HepG2 (cell line): ENCODE data around the gene HCN4. TPM values are rescaled to one million over a fixed set of nuclear protein-coding genes. Genes with fewer than 3 reads are reported as not detected.

Source experiments
- BCLAF1 ChIP-seq: fragments of 450-650 bp; IDR thresholded peaks from 2 replicates; pipeline ENCODE4 v1.6.1; 2017; ENCODE audit warnings: mild to moderate bottlenecking
- E2F5 ChIP-seq: sonication (generic); formaldehyde crosslinking; conservative IDR thresholded peaks from 2 replicates; pipeline ENCODE4 v1.4.0; 2020; ENCODE audit warnings: missing genetic modification reagents
- HIVEP1 ChIP-seq: sonication (generic); formaldehyde crosslinking; IDR thresholded peaks from 2 replicates; pipeline ENCODE4 v1.4.0; 2020; ENCODE audit warnings: mild to moderate bottlenecking, missing genetic modification reagents
- HOXA9 ChIP-seq: sonication (generic); formaldehyde crosslinking; IDR thresholded peaks from 2 replicates; pipeline ENCODE4 v1.8.1; 2022; ENCODE audit warnings: missing genetic modification reagents, mild to moderate bottlenecking, moderate library complexity, borderline replicate concordance
- KLF13 ChIP-seq: sonication (generic); formaldehyde crosslinking; IDR thresholded peaks from 2 replicates; pipeline ENCODE4 v1.4.0; 2020; ENCODE audit warnings: mild to moderate bottlenecking, missing genetic modification reagents
- MAF1 ChIP-seq: sonication (generic); formaldehyde crosslinking; IDR thresholded peaks from 2 replicates; pipeline ENCODE4 v1.5.0; 2020; ENCODE audit warnings: missing genetic modification reagents, borderline replicate concordance
- RBAK ChIP-seq: sonication (generic); formaldehyde crosslinking; IDR thresholded peaks from 2 replicates; pipeline ENCODE4 v1.5.1; 2020; ENCODE audit warnings: mild to moderate bottlenecking, missing genetic modification reagents
- SNAPC2 ChIP-seq: sonication (generic); formaldehyde crosslinking; IDR thresholded peaks from 2 replicates; pipeline ENCODE4 v1.8.1; 2022; ENCODE audit warnings: mild to moderate bottlenecking, missing genetic modification reagents
- ZBTB7A ChIP-seq: sonication (generic); formaldehyde crosslinking; IDR thresholded peaks from 2 replicates; pipeline ENCODE4 v1.8.0; 2022; ENCODE audit warnings: mild to moderate bottlenecking, missing genetic modification reagents
- ZNF234 ChIP-seq: sonication (generic); formaldehyde crosslinking; conservative IDR thresholded peaks from 2 replicates; pipeline ENCODE4 v1.5.1; 2020; ENCODE audit warnings: mild to moderate bottlenecking, missing genetic modification reagents
- ZNF546 ChIP-seq: sonication (generic); formaldehyde crosslinking; conservative IDR thresholded peaks from 2 replicates; pipeline ENCODE4 v1.8.1; 2023; ENCODE audit warnings: mild to moderate bottlenecking, missing genetic modification reagents
- ZNF678 ChIP-seq: sonication (generic); formaldehyde crosslinking; IDR thresholded peaks from 2 replicates; pipeline ENCODE4 v1.4.0; 2020; ENCODE audit warnings: mild to moderate bottlenecking, missing genetic modification reagents
- ZXDC ChIP-seq: sonication (generic); formaldehyde crosslinking; IDR thresholded peaks from 2 replicates; pipeline ENCODE4 v1.5.0; 2020; ENCODE audit warnings: mild to moderate bottlenecking, missing genetic modification reagents
- polyA plus RNA-seq, 8 experiments: library from polyadenylated mRNA; depleted of rRNA in 3 of 8; stranded (reverse) in 7 of 8; unstranded in 1 of 8; fragments of >200 nt; fragmentation: Illumina TruSeq in 4 of 8; extraction: Trizol in 4 of 8; gene quantifications; 2 replicates each; pipeline versions ENCODE4 v1.2.1 to v1.2.3, GENCODE V29; 2011 to 2016; ENCODE audit warnings: low read depth in 4 of 8, missing spikeins in 1 of 8, mixed read lengths in 1 of 8; ENCODE audit not compliant: insufficient read depth in 1 of 8
- total RNA-seq, 5 experiments: library from RNA; depleted of rRNA; stranded (reverse); fragments of >200 nt; fragmentation: Illumina TruSeq; extraction: Trizol; gene quantifications; 2 replicates each; pipeline ENCODE4 v1.2.3, GENCODE V29; 2016; ENCODE audit warnings: low read depth in 1 of 5
- TF ChIP-seq, protein P1 (sequence below): sonication (generic); formaldehyde crosslinking; IDR thresholded peaks from 2 replicates; pipeline ENCODE4 v1.5.1; 2020; ENCODE audit warnings: mild to moderate bottlenecking, missing genetic modification reagents, borderline replicate concordance
- TF ChIP-seq, protein P2 (sequence below): sonication (generic); formaldehyde crosslinking; IDR thresholded peaks from 2 replicates; pipeline ENCODE4 v1.8.0; 2023; ENCODE audit warnings: mild to moderate bottlenecking, missing genetic modification reagents
- TF ChIP-seq, protein P3 (sequence below): sonication (generic); formaldehyde crosslinking; IDR thresholded peaks from 2 replicates; pipeline ENCODE4 v1.4.0; 2020; ENCODE audit warnings: mild to moderate bottlenecking, low read depth, missing genetic modification reagents
- TF ChIP-seq, protein P4 (sequence below): sonication (generic); formaldehyde crosslinking; conservative IDR thresholded peaks from 2 replicates; pipeline ENCODE4 v1.5.0; 2020; ENCODE audit warnings: missing genetic modification reagents

HCN4 gene
- total and polyA plus RNA-seq, 2 of the 13 experiments (the other 11 are each of a cell fraction or from before 2014, with no cell fraction given): not detected

DNA sequence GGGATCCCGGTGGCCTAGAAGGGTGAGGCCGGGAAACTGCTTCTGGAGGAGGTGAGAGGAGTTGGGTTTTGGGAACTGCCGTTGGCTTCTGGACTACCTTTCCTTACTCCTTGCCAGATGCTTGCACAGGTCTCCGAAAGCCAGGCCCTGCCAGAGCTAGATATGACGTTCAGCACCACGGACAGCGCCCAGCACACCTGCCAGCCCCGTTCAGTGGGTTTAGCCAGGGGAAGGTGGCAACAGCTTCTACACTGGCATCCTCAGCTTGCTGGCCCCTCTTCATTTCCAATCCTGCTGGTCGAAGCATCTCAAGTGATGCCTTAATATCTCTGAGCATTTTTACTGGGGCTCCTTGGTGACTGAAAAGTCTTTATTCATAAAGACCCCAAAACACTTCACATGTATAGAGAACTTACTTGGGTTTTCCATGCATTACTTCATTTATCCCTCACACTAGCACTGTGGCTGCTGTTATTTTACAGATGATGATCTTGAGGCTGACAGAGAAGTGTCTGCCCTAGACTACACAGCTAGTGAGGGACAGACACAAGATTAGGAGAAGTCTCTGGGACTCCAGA lies 21.9 kb downstream of the HCN4 start (continued):
- no peak for TF ChIP-seq ZXDC (CRISPR knock-in tag)
- TF ChIP-seq ZNF678 (CRISPR knock-in tag): no peak
- TF ChIP-seq, protein P1, sequence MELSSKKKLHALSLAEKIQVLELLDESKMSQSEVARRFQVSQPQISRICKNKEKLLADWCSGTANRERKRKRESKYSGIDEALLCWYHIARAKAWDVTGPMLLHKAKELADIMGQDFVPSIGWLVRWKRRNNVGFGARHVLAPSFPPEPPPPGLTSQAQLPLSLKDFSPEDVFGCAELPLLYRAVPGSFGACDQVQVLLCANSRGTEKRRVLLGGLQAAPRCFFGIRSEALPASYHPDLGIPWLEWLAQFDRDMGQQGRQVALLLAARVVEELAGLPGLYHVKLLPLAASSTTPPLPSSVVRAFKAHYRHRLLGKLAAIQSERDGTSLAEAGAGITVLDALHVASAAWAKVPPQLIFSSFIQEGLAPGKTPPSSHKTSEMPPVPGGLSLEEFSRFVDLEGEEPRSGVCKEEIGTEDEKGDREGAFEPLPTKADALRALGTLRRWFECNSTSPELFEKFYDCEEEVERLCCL (CRISPR knock-in tag): no peak
- no peak for TF ChIP-seq E2F5 (CRISPR knock-in tag)
- TF ChIP-seq HOXA9: peak; percentile 74; the same call in 1 of the 2 replicates
- no peak for TF ChIP-seq ZBTB7A
- no peak for TF ChIP-seq BCLAF1
- TF ChIP-seq SNAPC2 (CRISPR knock-in tag): no peak
- no peak for TF ChIP-seq ZNF234 (CRISPR knock-in tag)
- TF ChIP-seq, protein P2, sequence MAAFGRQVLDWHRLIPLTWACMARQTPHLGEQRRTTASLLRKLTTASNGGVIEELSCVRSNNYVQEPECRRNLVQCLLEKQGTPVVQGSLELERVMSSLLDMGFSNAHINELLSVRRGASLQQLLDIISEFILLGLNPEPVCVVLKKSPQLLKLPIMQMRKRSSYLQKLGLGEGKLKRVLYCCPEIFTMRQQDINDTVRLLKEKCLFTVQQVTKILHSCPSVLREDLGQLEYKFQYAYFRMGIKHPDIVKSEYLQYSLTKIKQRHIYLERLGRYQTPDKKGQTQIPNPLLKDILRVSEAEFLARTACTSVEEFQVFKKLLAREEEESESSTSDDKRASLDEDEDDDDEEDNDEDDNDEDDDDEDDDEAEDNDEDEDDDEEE (CRISPR knock-in tag): 0 out of 2 replicates have a peak, but pooled peaks have one; percentile 53
- no peak for TF ChIP-seq RBAK (CRISPR knock-in tag)
- TF ChIP-seq KLF13 (CRISPR knock-in tag): no peak
- TF ChIP-seq ZNF546 (CRISPR knock-in tag): peak; percentile 68; the same call in 1 of the 2 replicates
- TF ChIP-seq HIVEP1 (CRISPR knock-in tag): no peak
- TF ChIP-seq, protein P3, sequence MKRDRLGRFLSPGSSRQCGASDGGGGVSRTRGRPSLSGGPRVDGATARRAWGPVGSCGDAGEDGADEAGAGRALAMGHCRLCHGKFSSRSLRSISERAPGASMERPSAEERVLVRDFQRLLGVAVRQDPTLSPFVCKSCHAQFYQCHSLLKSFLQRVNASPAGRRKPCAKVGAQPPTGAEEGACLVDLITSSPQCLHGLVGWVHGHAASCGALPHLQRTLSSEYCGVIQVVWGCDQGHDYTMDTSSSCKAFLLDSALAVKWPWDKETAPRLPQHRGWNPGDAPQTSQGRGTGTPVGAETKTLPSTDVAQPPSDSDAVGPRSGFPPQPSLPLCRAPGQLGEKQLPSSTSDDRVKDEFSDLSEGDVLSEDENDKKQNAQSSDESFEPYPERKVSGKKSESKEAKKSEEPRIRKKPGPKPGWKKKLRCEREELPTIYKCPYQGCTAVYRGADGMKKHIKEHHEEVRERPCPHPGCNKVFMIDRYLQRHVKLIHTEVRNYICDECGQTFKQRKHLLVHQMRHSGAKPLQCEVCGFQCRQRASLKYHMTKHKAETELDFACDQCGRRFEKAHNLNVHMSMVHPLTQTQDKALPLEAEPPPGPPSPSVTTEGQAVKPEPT (CRISPR knock-in tag): no peak
- TF ChIP-seq MAF1: no peak
- TF ChIP-seq, protein P4, sequence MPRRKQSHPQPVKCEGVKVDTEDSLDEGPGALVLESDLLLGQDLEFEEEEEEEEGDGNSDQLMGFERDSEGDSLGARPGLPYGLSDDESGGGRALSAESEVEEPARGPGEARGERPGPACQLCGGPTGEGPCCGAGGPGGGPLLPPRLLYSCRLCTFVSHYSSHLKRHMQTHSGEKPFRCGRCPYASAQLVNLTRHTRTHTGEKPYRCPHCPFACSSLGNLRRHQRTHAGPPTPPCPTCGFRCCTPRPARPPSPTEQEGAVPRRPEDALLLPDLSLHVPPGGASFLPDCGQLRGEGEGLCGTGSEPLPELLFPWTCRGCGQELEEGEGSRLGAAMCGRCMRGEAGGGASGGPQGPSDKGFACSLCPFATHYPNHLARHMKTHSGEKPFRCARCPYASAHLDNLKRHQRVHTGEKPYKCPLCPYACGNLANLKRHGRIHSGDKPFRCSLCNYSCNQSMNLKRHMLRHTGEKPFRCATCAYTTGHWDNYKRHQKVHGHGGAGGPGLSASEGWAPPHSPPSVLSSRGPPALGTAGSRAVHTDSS (CRISPR knock-in tag): no peak
